ENCODE results near the gene BMP6. TPM values are rescaled to one million over a fixed set of nuclear protein-coding genes. Genes with fewer than 3 reads are reported as not detected.

Gene BMP6
- 1.8 and 2.4 TPM in 2 replicates for polyA plus RNA-seq
- 3.0 and 3.4 TPM in 2 replicates for polyA minus RNA-seq

- TF ChIP-seq MXI1 (conservative IDR thresholded peaks at IDR 0.05; ENCODE audit: poor library complexity, severe bottlenecking) (peak; percentile 77), EP300 (conservative IDR thresholded peaks at IDR 0.05; ENCODE audit: poor library complexity, severe bottlenecking) (no peak), SMC3 (conservative IDR thresholded peaks at IDR 0.05; ENCODE audit: poor library complexity) (peak; percentile 18), RAD21 (conservative IDR thresholded peaks at IDR 0.05) (peak; percentile 27)
- Histone ChIP-seq H3K79me2 (replicated peaks; ENCODE audit: insufficient read depth, low read length) (no peaks in the 10 kb centered on the region), H4K20me1 (ENCODE audit: insufficient read depth) (no peaks in the 10 kb centered on the region), H3K9ac (ENCODE audit: low read length) (peak within 1 kb of the TSS; percentile 59), H2AFZ (ENCODE audit: low read depth, low read length) (no peak within 1 kb of the TSS), H3F3A (ENCODE audit: insufficient read depth, low read length, poor library complexity, severe bottlenecking) (no peaks in the 10 kb centered on the region), H3K27ac (ENCODE audit: low read length) (no peak within 1 kb of the TSS), H3K27me3 (ENCODE audit: insufficient read depth, low read depth, low read length) (peaks cover 71% of the 10 kb centered on the region), H3K36me3 (ENCODE audit: insufficient read depth, low read length) (no peaks in the 10 kb centered on the region), H3K4me3 (ENCODE audit: low read length) (peak within 1 kb of the TSS; percentile 89), H3K9me2 (ENCODE audit: insufficient read depth, low read length) (no peaks in the 10 kb centered on the region), H3K4me2 (ENCODE audit: low read length) (peak within 1 kb of the TSS; percentile 60), H3K9me3 (ENCODE audit: low read length) (no peaks in the 10 kb centered on the region)
These were observed at the start of gene BMP6 for GRCh38 chr6:7725849-7726415. Gene BMP6, plus strand, starts transcription at chr6:7726099. Its CDS starts 857 bp downstream, at chr6:7726956.

- Histone ChIP-seq H4K20me1 (ENCODE audit: insufficient read depth) (no peaks in the 10 kb centered on the region), H3K79me2 (replicated peaks; ENCODE audit: insufficient read depth, low read length) (no peaks in the 10 kb centered on the region), H3K9me3 (ENCODE audit: low read length) (no peaks in the 10 kb centered on the region), H3K27me3 (ENCODE audit: insufficient read depth, low read depth, low read length) (no peaks in the 10 kb centered on the region), H3K9me2 (ENCODE audit: insufficient read depth, low read length) (no peaks in the 10 kb centered on the region), H3K36me3 (ENCODE audit: insufficient read depth, low read length) (no peaks in the 10 kb centered on the region), H3K4me2 (ENCODE audit: low read length) (no peak overlapping the region), H2AFZ (ENCODE audit: low read depth, low read length) (no peak overlapping the region), H3K9ac (ENCODE audit: low read length) (no peak overlapping the region), H3F3A (ENCODE audit: insufficient read depth, low read length, poor library complexity, severe bottlenecking) (no peaks in the 10 kb centered on the region), H3K4me3 (ENCODE audit: low read length) (no peak overlapping the region), H3K27ac (ENCODE audit: low read length) (no peak overlapping the region)
- TF ChIP-seq RAD21 (conservative IDR thresholded peaks at IDR 0.05) = no peak
- no peak for TF ChIP-seq REST (IDR thresholded peaks at IDR 0.05; ENCODE audit: borderline replicate concordance)
- TF ChIP-seq EZH2 (IDR thresholded peaks at IDR 0.05; ENCODE audit: borderline replicate concordance, insufficient read depth, low read length, poor library complexity, severe bottlenecking) = no peak
- no peak for TF ChIP-seq TAF1 (IDR thresholded peaks at IDR 0.05; ENCODE audit: low read depth)
- no peak for TF ChIP-seq SMC3 (conservative IDR thresholded peaks at IDR 0.05; ENCODE audit: poor library complexity)
- no peak for TF ChIP-seq EP300 (conservative IDR thresholded peaks at IDR 0.05; ENCODE audit: poor library complexity, severe bottlenecking)
- no peak for TF ChIP-seq CTCF (IDR thresholded peaks at IDR 0.05; ENCODE audit: poor library complexity, severe bottlenecking)
- TF ChIP-seq POLR2AphosphoS5 (IDR thresholded peaks at IDR 0.05) = no peak
- no peak for TF ChIP-seq MXI1 (conservative IDR thresholded peaks at IDR 0.05; ENCODE audit: poor library complexity, severe bottlenecking)
These were observed 48.7 kb upstream of the BMP6 start for GRCh38 chr6:7677229-7677628.

All from neural cell (in vitro differentiated cells).